H9 (cell line): ENCODE data around the gene FSIP1. TPM values are rescaled to one million over a fixed set of nuclear protein-coding genes. Genes with fewer than 3 reads are reported as not detected.

Source experiments
- DNase-seq: peaks from one replicate; pipeline ENCODE4 v3.0.0-alpha.2; 2017
- H2AFZ ChIP-seq: one replicate; pipeline ENCODE4 v1.6.1; 2013; ENCODE audit warnings: mild to moderate bottlenecking, low read length, control low read depth, moderate library complexity
- H2AK5ac ChIP-seq: 2 replicates; pipeline ENCODE4 v1.6.1; 2013; ENCODE audit warnings: low read length, control low read depth, mixed read lengths; ENCODE audit not compliant: insufficient read length
- H2BK120ac ChIP-seq: one replicate; pipeline ENCODE4 v1.6.1; 2013; ENCODE audit warnings: low read depth, mild to moderate bottlenecking, low read length, control low read depth, inconsistent platforms; ENCODE audit not compliant: poor library complexity, severe bottlenecking
- H2BK12ac ChIP-seq: 2 replicates; pipeline ENCODE4 v1.6.1; 2013; ENCODE audit warnings: low read length, control low read depth, mixed read lengths, low read depth; ENCODE audit not compliant: insufficient read length
- H2BK15ac ChIP-seq: 2 replicates; pipeline ENCODE4 v1.6.1; 2013; ENCODE audit warnings: low read depth, low read length, control low read depth
- H2BK20ac ChIP-seq: one replicate; pipeline ENCODE4 v1.6.1; 2013; ENCODE audit warnings: low read depth, mild to moderate bottlenecking, low read length, control low read depth, inconsistent platforms; ENCODE audit not compliant: poor library complexity, severe bottlenecking
- H2BK5ac ChIP-seq: 2 replicates; pipeline ENCODE4 v1.6.1; 2013; ENCODE audit warnings: low read length, control low read depth, mixed read lengths; ENCODE audit not compliant: insufficient read length
- H3K14ac ChIP-seq: 2 replicates; pipeline ENCODE4 v1.6.1; 2013; ENCODE audit warnings: low read length, control low read depth; ENCODE audit not compliant: insufficient read depth
- H3K18ac ChIP-seq: 2 replicates; pipeline ENCODE4 v1.6.1; 2013; ENCODE audit warnings: low read depth, mild to moderate bottlenecking, mixed read lengths, low read length, control low read depth; ENCODE audit not compliant: insufficient read length
- H3K23ac ChIP-seq: 2 replicates; pipeline ENCODE4 v1.6.1; 2013; ENCODE audit warnings: low read length, control low read depth, mixed read lengths, low read depth; ENCODE audit not compliant: insufficient read length
- H3K23me2 ChIP-seq: 2 replicates; pipeline ENCODE4 v1.6.1; 2013; ENCODE audit warnings: low read depth, mild to moderate bottlenecking, mixed read lengths, low read length, control low read depth; ENCODE audit not compliant: insufficient read length, poor library complexity, severe bottlenecking
- H3K27ac ChIP-seq: 2 replicates; pipeline ENCODE4 v1.5.1; 2013; ENCODE audit warnings: low read length, control low read depth, mixed read lengths, low read depth; ENCODE audit not compliant: insufficient read length
- H3K27me3 ChIP-seq: 2 replicates; pipeline ENCODE4 v1.6.1; 2013; ENCODE audit warnings: low read length, control low read depth, inconsistent platforms; ENCODE audit not compliant: insufficient read depth
- H3K4ac ChIP-seq: 2 replicates; pipeline ENCODE4 v1.6.1; 2013; ENCODE audit warnings: low read depth, mild to moderate bottlenecking, control low read depth, inconsistent platforms, low read length, moderate library complexity
- H3K4me1 ChIP-seq: 2 replicates; pipeline ENCODE4 v1.6.1; 2013; ENCODE audit warnings: low read length, control low read depth, inconsistent platforms; ENCODE audit not compliant: insufficient read depth
- H3K4me2 ChIP-seq: 2 replicates; pipeline ENCODE4 v1.6.1; 2013; ENCODE audit warnings: low read length, control low read depth, mixed read lengths; ENCODE audit not compliant: insufficient read length, insufficient read depth
- H3K56ac ChIP-seq: 2 replicates; pipeline ENCODE4 v1.6.1; 2013; ENCODE audit warnings: low read depth, mild to moderate bottlenecking, mixed read lengths, low read length, control low read depth; ENCODE audit not compliant: insufficient read length
- H3K79me1 ChIP-seq: 2 replicates; pipeline ENCODE4 v1.6.1; 2013; ENCODE audit warnings: low read depth, mild to moderate bottlenecking, moderate library complexity, low read length, control low read depth, inconsistent platforms; ENCODE audit not compliant: insufficient read depth, poor library complexity, severe bottlenecking
- H3K79me2 ChIP-seq: 2 replicates; pipeline ENCODE4 v1.6.1; 2013; ENCODE audit warnings: low read length, control low read depth, inconsistent platforms; ENCODE audit not compliant: insufficient read depth
- H3K9ac ChIP-seq: 2 replicates; pipeline ENCODE4 v1.6.1; 2013; ENCODE audit warnings: low read length, control low read depth, mixed read lengths; ENCODE audit not compliant: insufficient read length; ENCODE audit errors: extremely low read depth
- H3K9me3 ChIP-seq: one replicate; pipeline ENCODE4 v1.6.1; 2013; ENCODE audit warnings: low read depth, low read length, inconsistent platforms; ENCODE audit not compliant: control insufficient read depth
- H3T11ph ChIP-seq: one replicate; pipeline ENCODE4 v1.6.1; 2013; ENCODE audit warnings: mild to moderate bottlenecking, low read length, control low read depth, inconsistent platforms
- H4K20me1 ChIP-seq: one replicate; pipeline ENCODE4 v1.6.1; 2013; ENCODE audit not compliant: control insufficient read depth, insufficient read length, insufficient read depth
- H4K5ac ChIP-seq: 2 replicates; pipeline ENCODE4 v1.6.1; 2013; ENCODE audit warnings: low read depth, mild to moderate bottlenecking, mixed read lengths, low read length, control low read depth; ENCODE audit not compliant: insufficient read length
- H4K8ac ChIP-seq: replicated peaks from 2 replicates; pipeline ENCODE4 v1.6.1; 2013; ENCODE audit warnings: low read length, control low read depth, mixed read lengths, low read depth; ENCODE audit not compliant: insufficient read length
- H4K91ac ChIP-seq: 2 replicates; pipeline ENCODE4 v1.6.1; 2013; ENCODE audit warnings: low read depth, mild to moderate bottlenecking, moderate library complexity, mixed read lengths, low read length, control low read depth; ENCODE audit not compliant: insufficient read length
- H3K27ac Mint-ChIP-seq, 3 experiments: 2 replicates in 2 of 3; 3 replicates in 1 of 3; pipeline ENCODE4 v1.8.0; 2020 to 2021; ENCODE audit warnings: mixed read lengths in 3 of 3, mild to moderate bottlenecking in 1 of 3, moderate library complexity in 1 of 3
- H3K27me3 Mint-ChIP-seq: 2 replicates; pipeline ENCODE4 v1.8.0; 2021; ENCODE audit warnings: low read depth, mild to moderate bottlenecking, moderate library complexity, mixed read lengths
- H3K36me3 Mint-ChIP-seq, 3 experiments: 2 replicates in 2 of 3; 3 replicates in 1 of 3; pipeline ENCODE4 v1.8.0; 2020 to 2021; ENCODE audit warnings: low read depth in 3 of 3, mixed read lengths in 3 of 3; ENCODE audit not compliant: insufficient read depth in 1 of 3
- H3K4me1 Mint-ChIP-seq, 2 experiments: 2 replicates each; pipeline ENCODE4 v1.8.0; 2020; ENCODE audit warnings: mixed read lengths in 2 of 2
- H3K4me3 Mint-ChIP-seq, 2 experiments: 2 replicates in 1 of 2; 3 replicates in 1 of 2; pipeline ENCODE4 v1.8.0; 2020 to 2021; ENCODE audit warnings: mild to moderate bottlenecking in 2 of 2, mixed read lengths in 2 of 2, moderate library complexity in 1 of 2
- H3K9me3 Mint-ChIP-seq, 2 experiments: 2 replicates in 1 of 2; 3 replicates in 1 of 2; pipeline ENCODE4 v1.8.0; 2020; ENCODE audit warnings: mild to moderate bottlenecking in 2 of 2, mixed read lengths in 2 of 2, moderate library complexity in 1 of 2
- WGBS: extraction: QIAGEN DNeasy Blood & Tissue Kit; methylation state at CpG from one replicate; pipeline ENCODE4 v1.1.7; 2013; ENCODE audit warnings: missing lambda C conversion rate, low lambda C conversion rate, mixed read lengths; ENCODE audit not compliant: insufficient read length; ENCODE audit errors: extremely low coverage; 5-methylcytosine and 5-hydroxymethylcytosine counted together
- total RNA-seq: library from RNA; stranded (reverse); gene quantifications from 2 replicates; pipeline ENCODE4 v1.2.1, GENCODE V29; 2021
- TF ChIP-seq, protein P1 (sequence below): fragments of 200-600 bp; sonication (generic); conservative IDR thresholded peaks from 3 replicates; pipeline ENCODE4 v1.8.0; 2021; ENCODE audit warnings: antibody characterized with exemption, mild to moderate bottlenecking

The FSIP1 gene
- total RNA-seq, 1 experiment from 2014 or later, result 0.96 TPM

DNA sequence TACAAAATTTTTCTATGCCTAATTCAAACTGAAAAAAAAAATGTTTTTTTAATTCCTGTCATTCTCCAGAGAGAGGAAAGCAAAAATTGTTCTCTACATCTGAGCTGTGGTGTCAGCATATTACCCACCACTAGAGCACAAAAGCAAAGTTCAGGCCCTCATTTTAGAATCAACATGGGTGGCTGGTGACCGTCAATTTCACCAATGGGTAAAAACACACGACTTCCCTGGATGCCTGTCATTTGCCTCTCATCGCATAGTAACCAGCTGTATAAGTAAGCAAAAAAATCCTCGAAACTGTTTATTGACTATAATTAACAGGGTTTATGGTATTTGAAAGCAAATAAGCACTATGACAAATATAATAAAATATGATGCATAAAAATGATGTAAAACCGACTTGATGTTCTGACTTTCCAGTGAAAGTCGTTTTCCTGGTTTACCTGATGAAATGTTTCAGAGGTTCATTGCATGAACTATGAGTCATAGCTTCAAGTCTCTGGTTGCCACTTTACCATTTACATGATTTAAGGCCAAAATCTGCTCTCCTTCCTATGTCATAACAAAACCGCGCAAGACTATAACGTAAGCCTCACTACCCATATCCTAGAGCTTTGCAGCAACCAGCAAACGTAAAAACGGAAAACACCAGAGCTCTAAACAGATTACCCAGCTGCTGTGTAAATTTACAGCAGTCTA, 141.3 kb downstream of the FSIP1 start:
- Histone ChIP-seq H4K20me1 (no peaks in the 10 kb centered on the region), H2AK5ac (no peak overlapping the region), H3K27ac (no peak overlapping the region), H3K9ac (no peak overlapping the region), H4K91ac (no peak overlapping the region), H3K14ac (no peak overlapping the region), H3K9me3 (no peaks in the 10 kb centered on the region), H4K5ac (no peak overlapping the region), H2AFZ (no peak overlapping the region), H3T11ph (no peak overlapping the region), H3K4ac (no peak overlapping the region), H2BK120ac (no peak overlapping the region), H3K56ac (no peak overlapping the region), H3K79me2 (no peaks in the 10 kb centered on the region), H3K23ac (no peak overlapping the region), H2BK5ac (no peak overlapping the region), H3K79me1 (no peaks in the 10 kb centered on the region), H2BK12ac (no peak overlapping the region), H3K18ac (no peak overlapping the region), H3K4me1 (no peaks in the 10 kb centered on the region), H3K4me2 (no peak overlapping the region), H2BK20ac (no peak overlapping the region), H2BK15ac (no peak overlapping the region), H3K23me2 (no peaks in the 10 kb centered on the region), H3K27me3 (no peaks in the 10 kb centered on the region), H4K8ac (no peak overlapping the region)
- H3K9me3 Mint-ChIP-seq, result no peaks in the 10 kb centered on the region
- no CpG with 5 or more reads among the region's 11 CpGs for WGBS
- H3K4me3 Mint-ChIP-seq, result no peak overlapping the region
- no peaks in the 10 kb centered on the region for H3K27me3 Mint-ChIP-seq
- no peaks in the 10 kb centered on the region for H3K36me3 Mint-ChIP-seq
- H3K4me1 Mint-ChIP-seq, result peaks cover 9 to 30% of the 10 kb centered on the region in 2 experiments
- H3K27ac Mint-ChIP-seq, result peak overlapping the region in 1 of 3 experiments; percentile 11; a peak in 1 of 7 replicates
- no peak for DNase-seq
- TF ChIP-seq, protein P1, sequence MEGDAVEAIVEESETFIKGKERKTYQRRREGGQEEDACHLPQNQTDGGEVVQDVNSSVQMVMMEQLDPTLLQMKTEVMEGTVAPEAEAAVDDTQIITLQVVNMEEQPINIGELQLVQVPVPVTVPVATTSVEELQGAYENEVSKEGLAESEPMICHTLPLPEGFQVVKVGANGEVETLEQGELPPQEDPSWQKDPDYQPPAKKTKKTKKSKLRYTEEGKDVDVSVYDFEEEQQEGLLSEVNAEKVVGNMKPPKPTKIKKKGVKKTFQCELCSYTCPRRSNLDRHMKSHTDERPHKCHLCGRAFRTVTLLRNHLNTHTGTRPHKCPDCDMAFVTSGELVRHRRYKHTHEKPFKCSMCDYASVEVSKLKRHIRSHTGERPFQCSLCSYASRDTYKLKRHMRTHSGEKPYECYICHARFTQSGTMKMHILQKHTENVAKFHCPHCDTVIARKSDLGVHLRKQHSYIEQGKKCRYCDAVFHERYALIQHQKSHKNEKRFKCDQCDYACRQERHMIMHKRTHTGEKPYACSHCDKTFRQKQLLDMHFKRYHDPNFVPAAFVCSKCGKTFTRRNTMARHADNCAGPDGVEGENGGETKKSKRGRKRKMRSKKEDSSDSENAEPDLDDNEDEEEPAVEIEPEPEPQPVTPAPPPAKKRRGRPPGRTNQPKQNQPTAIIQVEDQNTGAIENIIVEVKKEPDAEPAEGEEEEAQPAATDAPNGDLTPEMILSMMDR, result peak; percentile 31; the same call in 2 of the 3 replicates
